GM18907 (cell line): ENCODE results near the gene VPS41.

Experiments
- ATAC-seq: cut with Tn5 transposase; IDR thresholded peaks from one replicate; pipeline ENCODE4 v1.9.1; 2021; ENCODE audit warnings: mild to moderate bottlenecking, moderate library complexity; ENCODE audit not compliant: unreplicated experiment

Gene VPS41

GRCh38 chr7:38907066-38907465 is 1.9 kb downstream of the VPS41 start:
- ATAC-seq = no peak

- peak; percentile 43 for ATAC-seq
These were observed 3.8 kb downstream of the VPS41 start for GRCh38 chr7:38905056-38905759.

- ATAC-seq = no peak
These were observed 5.9 kb downstream of the VPS41 start for GRCh38 chr7:38903057-38903456.

- ATAC-seq = no peak
These were observed 6.5 kb downstream of the VPS41 start for GRCh38 chr7:38902449-38902848.

- ATAC-seq = no peak
These were observed 15.9 kb downstream of the VPS41 start for GRCh38 chr7:38893061-38893460.

GRCh38 chr7:38890597-38890996 is 18.4 kb downstream of the VPS41 start:
- no peak for ATAC-seq

- no peak for ATAC-seq
These were observed 19.0 kb downstream of the VPS41 start for GRCh38 chr7:38889872-38890432.

- no peak for ATAC-seq
These were observed 19.9 kb downstream of the VPS41 start for GRCh38 chr7:38889079-38889478.

- ATAC-seq = no peak
These were observed 22.7 kb downstream of the VPS41 start for GRCh38 chr7:38886265-38886664.

GRCh38 chr7:38883706-38884105 is 25.3 kb downstream of the VPS41 start:
- ATAC-seq = no peak

GRCh38 chr7:38881947-38882684 is 26.9 kb downstream of the VPS41 start:
- no peak for ATAC-seq

GRCh38 chr7:38881015-38881414 is 28.0 kb downstream of the VPS41 start:
- ATAC-seq = no peak

- ATAC-seq = no peak
These were observed 28.5 kb downstream of the VPS41 start for GRCh38 chr7:38880454-38880853.

- no peak for ATAC-seq
These were observed 29.0 kb downstream of the VPS41 start for GRCh38 chr7:38880035-38880434.

GRCh38 chr7:38878694-38879457 is 30.1 kb downstream of the VPS41 start:
- no peak for ATAC-seq

- ATAC-seq = no peak
These were observed 35.6 kb downstream of the VPS41 start for GRCh38 chr7:38873433-38873832.

GRCh38 chr7:38872202-38872601 is 36.8 kb downstream of the VPS41 start:
- ATAC-seq = no peak

- ATAC-seq = no peak
These were observed 38.8 kb downstream of the VPS41 start for GRCh38 chr7:38870147-38870546.

- ATAC-seq = no peak
These were observed 45.2 kb downstream of the VPS41 start for GRCh38 chr7:38863601-38864291.

GRCh38 chr7:38862666-38863065 is 46.3 kb downstream of the VPS41 start:
- ATAC-seq = no peak
